Activated naive CD4-positive, alpha-beta T cell (primary cell): ENCODE results near the gene PCDHB16.
"Not testable (repeated sequence)": the region's sequence is repeated elsewhere in the genome, so short reads cannot be mapped to it uniquely, and the experiment has no call there.

ENCODE experiments used
- DNase-seq, 4 experiments: peaks; one replicate each; lab custom pipeline; 2025; lab: John Stamatoyannopoulos, UW

Gene PCDHB16

DNA sequence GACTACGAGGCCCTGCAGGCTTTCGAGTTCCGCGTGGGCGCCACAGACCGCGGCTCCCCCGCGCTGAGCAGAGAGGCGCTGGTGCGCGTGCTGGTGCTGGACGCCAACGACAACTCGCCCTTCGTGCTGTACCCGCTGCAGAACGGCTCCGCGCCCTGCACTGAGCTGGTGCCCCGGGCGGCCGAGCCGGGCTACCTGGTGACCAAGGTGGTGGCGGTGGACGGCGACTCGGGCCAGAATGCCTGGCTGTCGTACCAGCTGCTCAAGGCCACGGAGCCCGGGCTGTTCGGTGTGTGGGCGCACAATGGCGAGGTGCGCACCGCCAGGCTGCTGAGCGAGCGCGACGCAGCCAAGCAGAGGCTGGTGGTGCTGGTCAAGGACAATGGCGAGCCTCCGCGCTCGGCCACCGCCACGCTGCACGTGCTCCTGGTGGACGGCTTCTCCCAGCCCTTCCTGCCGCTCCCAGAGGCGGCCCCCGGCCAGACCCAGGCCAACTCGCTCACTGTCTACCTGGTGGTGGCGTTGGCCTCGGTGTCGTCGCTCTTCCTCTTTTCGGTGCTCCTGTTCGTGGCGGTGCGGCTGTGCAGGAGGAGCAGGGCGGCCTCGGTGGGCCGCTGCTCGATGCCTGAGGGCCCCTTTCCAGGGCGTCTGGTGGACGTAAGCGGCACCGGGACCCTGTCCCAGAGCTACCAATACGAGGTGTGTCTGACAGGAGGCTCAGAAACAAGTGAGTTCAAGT is 2.1 kb downstream of the PCDHB16 start:
- DNase-seq, result not testable (repeated sequence)

- DNase-seq, result no peak
These were observed 4.8 kb downstream of the PCDHB16 start, which contains the start of gene PCDHB9 for GRCh38 chr5:141186897-141187512. Gene PCDHB9 (plus strand): TSS chr5:141187161. CDS start chr5:141187319, 158 bp downstream.

- not testable (repeated sequence) for DNase-seq
These were observed 6.5 kb downstream of the PCDHB16 start for GRCh38 chr5:141188682-141189081.

DNA sequence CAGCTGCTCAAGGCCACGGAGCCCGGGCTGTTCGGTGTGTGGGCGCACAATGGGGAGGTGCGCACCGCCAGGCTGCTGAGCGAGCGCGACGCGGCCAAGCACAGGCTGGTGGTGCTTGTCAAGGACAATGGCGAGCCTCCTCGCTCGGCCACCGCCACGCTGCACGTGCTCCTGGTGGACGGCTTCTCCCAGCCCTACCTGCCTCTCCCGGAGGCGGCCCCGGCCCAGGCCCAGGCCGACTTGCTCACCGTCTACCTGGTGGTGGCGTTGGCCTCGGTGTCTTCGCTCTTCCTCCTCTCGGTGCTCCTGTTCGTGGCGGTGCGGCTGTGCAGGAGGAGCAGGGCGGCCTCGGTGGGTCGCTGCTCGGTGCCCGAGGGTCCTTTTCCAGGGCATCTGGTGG is 6.9 kb downstream of the PCDHB16 start:
- DNase-seq, result not testable (repeated sequence)

DNA sequence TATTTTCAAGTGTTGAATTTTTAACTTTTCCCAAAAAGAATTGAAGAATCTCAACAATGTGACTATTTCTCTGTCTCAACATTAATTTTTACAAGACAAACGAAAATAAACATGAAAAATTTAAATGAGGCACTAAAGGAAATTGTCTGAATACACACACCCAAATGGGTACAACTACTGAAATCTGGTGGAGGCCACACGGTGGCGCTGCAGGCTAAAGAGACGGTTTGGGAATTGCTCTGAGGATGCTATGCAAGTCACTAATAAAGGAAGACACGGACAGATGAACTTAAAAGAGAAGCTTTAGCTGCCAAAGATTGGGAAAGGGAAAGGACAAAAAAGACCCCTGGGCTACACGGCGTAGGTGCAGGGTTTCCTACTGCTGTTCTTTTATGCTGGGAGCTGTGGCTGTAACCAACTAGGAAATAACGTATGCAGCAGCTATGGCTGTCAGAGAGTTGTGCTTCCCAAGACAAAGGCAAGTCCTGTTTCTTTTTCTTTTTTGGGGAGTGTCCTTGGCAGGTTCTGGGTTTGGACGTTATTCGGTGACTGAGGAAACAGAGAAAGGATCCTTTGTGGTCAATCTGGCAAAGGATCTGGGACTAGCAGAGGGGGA is 10.0 kb downstream of the PCDHB16 start, which contains the start of gene PCDHB10:
PCDHB10 (plus strand) TSS at position 244 of the 616 bp plus-strand sequence; CDS start at position 444, 200 bp downstream.
- no peak for DNase-seq

DNA sequence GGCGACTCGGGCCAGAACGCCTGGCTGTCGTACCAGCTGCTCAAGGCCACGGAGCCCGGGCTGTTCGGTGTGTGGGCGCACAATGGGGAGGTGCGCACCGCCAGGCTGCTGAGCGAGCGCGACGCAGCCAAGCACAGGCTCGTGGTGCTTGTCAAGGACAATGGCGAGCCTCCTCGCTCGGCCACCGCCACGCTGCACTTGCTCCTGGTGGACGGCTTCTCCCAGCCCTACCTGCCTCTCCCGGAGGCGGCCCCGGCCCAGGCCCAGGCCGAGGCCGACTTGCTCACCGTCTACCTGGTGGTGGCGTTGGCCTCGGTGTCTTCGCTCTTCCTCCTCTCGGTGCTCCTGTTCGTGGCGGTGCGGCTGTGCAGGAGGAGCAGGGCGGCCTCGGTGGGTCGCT is 12.1 kb downstream of the PCDHB16 start:
- not testable (repeated sequence) for DNase-seq

DNA sequence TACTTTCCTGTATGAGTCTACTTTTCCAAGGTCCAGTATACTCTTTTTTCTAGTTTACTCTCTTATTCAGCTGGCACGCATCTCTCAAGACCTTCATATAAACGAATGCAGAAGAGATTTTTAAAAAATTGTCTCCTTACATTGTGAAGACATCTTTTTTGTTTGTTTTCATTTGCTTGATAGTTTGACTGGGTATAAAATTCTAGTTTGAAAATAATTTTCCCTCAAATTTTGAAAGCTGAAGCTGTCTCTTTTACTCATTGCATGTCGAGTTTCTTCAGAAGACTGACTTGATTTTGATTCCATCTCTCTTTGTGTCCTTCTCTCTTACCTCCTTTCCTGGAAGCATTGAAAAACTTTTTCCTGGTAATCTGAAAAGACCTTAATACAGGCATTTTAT is 14.2 kb downstream of the PCDHB16 start:
- no peak for DNase-seq

DNA sequence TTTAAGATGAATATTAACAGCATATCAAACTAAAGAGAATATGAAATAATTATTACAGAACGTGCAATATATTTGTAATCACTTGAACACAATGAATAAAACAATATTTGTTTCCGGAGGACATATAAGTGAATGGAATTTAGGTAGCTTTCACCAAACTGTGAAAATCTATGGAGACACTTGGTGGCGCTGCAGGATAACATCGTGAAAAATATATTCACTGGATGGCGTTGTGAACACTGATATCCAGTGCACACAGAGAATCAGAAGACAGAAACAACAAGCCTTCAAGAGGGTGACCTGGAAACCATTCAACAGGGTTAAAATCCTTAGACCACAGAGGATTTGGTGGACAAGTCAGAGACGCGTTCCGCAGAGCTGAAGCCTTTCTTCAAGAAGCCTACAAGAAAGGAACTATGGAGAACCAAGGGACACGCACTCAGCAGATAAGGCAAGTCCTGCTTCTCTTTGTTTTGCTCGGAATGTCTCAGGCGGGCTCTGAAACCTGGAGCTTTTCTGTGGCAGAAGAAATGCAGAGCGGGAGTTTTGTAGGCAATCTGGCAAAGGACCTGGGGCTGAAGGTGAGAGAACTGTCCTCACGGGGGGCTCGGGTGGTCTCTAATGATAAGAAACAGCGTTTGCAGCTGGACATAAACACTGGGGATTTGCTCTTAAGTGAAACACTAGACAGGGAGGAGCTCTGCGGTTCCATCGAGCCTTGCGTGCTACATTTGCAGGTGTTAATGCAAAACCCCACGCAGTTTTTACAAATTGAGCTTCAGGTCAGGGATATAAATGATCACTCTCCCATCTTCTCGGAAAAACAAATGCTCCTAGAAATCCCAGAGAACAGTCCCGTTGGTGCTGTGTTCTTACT is 17.4 kb downstream of the PCDHB16 start, which contains the start of gene PCDHB11:
PCDHB11 (plus strand) TSS at position 269 of the 877 bp plus-strand sequence; CDS start at position 417, 148 bp downstream.
- no peak for DNase-seq

DNA sequence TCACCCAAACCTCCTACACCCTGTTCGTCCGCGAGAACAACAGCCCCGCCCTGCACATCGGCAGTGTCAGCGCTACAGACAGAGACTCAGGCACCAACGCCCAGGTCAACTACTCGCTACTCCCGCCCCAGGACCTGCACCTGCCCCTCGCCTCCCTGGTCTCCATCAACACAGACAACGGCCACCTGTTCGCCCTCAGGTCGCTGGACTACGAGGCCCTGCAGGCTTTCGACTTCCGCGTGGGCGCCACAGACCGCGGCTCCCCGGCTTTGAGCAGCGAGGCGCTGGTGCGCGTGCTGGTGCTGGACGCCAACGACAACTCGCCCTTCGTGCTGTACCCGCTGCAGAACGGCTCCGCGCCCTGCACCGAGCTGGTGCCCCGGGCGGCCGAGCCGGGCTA is 18.9 kb downstream of the PCDHB16 start:
- DNase-seq, result not testable (repeated sequence)

- not testable (repeated sequence) for DNase-seq
These were observed 19.5 kb downstream of the PCDHB16 start for GRCh38 chr5:141201646-141202045.

GRCh38 chr5:141208478-141208877 is 26.3 kb downstream of the PCDHB16 start, which contains the start of gene PCDHB12:
Gene PCDHB12 (plus strand): TSS chr5:141208719. CDS start chr5:141208908, 189 bp downstream.
- no peak for DNase-seq

DNA sequence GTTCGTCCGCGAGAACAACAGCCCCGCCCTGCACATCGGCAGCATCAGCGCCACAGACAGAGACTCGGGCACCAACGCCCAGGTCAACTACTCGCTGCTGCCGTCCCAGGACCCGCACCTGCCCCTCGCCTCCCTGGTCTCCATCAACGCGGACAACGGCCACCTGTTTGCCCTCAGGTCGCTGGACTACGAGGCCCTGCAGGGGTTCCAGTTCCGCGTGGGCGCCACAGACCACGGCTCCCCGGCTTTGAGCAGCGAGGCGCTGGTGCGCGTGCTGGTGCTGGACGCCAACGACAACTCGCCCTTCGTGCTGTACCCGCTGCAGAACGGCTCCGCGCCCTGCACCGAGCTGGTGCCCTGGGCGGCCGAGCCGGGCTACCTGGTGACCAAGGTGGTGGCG is 28.1 kb downstream of the PCDHB16 start:
- DNase-seq, result not testable (repeated sequence)

DNA sequence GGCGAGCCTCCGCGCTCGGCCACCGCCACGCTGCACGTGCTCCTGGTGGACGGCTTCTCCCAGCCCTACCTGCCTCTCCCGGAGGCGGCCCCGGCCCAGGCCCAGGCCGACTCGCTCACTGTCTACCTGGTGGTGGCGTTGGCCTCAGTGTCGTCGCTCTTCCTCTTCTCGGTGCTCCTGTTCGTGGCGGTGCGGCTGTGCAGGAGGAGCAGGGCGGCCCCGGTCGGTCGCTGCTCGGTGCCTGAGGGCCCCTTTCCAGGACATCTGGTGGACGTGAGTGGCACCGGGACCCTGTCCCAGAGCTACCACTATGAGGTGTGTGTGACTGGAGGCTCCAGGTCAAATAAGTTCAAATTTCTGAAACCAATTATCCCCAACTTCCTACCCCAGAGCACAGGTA is 28.7 kb downstream of the PCDHB16 start:
- not testable (repeated sequence) for DNase-seq

DNA sequence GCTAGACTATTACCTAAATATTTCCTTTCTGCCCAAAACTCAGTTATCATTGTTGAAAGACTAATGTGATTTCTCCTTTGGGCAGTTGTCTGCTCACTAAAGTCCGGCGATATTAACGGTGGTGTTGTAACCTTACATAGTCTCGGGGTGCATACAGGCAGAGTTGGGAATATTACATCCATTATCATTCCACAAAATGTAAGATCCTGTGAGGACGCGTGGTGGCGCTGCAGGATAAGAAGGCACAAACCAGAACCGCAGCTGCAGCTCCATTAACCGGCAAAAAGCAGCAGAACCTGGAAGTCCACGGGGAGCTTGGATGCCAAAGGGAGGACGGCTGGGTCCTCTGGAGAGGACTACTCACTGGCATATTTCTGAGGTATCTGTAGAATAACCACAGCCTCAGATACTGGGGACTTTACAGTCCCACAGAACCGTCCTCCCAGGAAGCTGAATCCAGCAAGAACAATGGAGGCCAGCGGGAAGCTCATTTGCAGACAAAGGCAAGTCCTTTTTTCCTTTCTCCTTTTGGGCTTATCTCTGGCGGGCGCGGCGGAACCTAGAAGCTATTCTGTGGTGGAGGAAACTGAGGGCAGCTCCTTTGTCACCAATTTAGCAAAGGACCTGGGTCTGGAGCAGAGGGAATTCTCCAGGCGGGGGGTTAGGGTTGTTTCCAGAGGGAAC is 31.6 kb downstream of the PCDHB16 start, which contains the start of gene PCDHB13:
PCDHB13 (plus strand) TSS at position 264 of the 684 bp plus-strand sequence; CDS start at position 469, 205 bp downstream.
- DNase-seq, result not testable (repeated sequence)

DNA sequence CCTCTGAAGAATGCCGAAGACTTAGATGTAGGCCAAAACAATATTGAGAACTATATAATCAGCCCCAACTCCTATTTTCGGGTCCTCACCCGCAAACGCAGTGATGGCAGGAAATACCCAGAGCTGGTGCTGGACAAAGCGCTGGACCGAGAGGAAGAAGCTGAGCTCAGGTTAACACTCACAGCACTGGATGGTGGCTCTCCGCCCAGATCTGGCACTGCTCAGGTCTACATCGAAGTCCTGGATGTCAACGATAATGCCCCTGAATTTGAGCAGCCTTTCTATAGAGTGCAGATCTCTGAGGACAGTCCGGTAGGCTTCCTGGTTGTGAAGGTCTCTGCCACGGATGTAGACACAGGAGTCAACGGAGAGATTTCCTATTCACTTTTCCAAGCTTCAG is 32.4 kb downstream of the PCDHB16 start:
- DNase-seq, result not testable (repeated sequence)

DNA sequence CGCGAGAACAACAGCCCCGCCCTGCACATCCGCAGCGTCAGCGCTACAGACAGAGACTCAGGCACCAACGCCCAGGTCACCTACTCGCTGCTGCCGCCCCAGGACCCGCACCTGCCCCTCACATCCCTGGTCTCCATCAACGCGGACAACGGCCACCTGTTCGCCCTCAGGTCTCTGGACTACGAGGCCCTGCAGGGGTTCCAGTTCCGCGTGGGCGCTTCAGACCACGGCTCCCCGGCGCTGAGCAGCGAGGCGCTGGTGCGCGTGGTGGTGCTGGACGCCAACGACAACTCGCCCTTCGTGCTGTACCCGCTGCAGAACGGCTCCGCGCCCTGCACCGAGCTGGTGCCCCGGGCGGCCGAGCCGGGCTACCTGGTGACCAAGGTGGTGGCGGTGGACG is 33.3 kb downstream of the PCDHB16 start:
- not testable (repeated sequence) for DNase-seq

GRCh38 chr5:141216035-141216434 is 33.8 kb downstream of the PCDHB16 start:
- not testable (repeated sequence) for DNase-seq

GRCh38 chr5:141223112-141223783 is 41.1 kb downstream of the PCDHB16 start, which contains the start of gene PCDHB14:
Gene PCDHB14 (plus strand): TSS chr5:141223343. CDS start chr5:141223506, 163 bp downstream.
- no peak for DNase-seq

DNA sequence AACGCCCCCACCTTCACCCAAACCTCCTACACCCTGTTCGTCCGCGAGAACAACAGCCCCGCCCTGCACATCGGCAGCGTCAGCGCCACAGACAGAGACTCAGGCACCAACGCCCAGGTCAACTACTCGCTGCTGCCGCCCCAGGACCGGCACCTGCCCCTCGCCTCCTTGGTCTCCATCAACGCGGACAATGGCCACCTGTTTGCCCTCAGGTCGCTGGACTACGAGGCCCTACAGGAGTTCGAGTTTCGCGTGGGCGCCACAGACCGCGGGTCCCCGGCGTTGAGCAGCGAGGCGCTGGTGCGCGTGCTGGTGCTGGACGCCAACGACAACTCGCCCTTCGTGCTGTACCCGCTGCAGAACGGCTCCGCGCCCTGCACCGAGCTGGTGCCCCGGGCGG is 42.7 kb downstream of the PCDHB16 start:
- DNase-seq, result not testable (repeated sequence)

DNA sequence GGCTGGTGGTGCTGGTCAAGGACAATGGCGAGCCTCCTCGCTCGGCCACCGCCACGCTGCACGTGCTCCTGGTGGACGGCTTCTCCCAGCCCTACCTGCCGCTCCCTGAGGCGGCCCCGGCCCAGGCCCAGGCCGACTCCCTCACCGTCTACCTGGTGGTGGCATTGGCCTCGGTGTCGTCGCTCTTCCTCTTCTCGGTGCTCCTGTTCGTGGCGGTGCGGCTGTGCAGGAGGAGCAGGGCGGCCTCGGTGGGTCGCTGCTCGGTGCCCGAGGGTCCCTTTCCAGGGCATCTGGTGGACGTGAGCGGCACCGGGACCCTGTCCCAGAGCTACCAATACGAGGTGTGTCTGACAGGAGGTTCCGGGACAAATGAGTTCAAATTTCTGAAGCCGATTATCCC is 43.2 kb downstream of the PCDHB16 start:
- DNase-seq, result not testable (repeated sequence)
